WERI-Rb-1 (cell line): ENCODE results near the gene KSR2.
"Not testable (repeated sequence)": the region's sequence is repeated elsewhere in the genome, so short reads cannot be mapped to it uniquely, and the experiment has no call there.

Experiments used
- DNase-seq: peaks from one replicate; pipeline ENCODE4 v3.0.0-alpha.2; 2020
- H3K27ac ChIP-seq: fragments of 250-450 bp; sonication (Bioruptor Pico); 2 replicates; pipeline ENCODE4 v1.5.1; 2020; ENCODE audit warnings: mild to moderate bottlenecking, moderate library complexity
- H3K27me3 ChIP-seq: fragments of 250-450 bp; sonication (Bioruptor Pico); 2 replicates; pipeline ENCODE4 v1.5.1; 2021; ENCODE audit warnings: mild to moderate bottlenecking, low read depth, moderate library complexity; ENCODE audit not compliant: insufficient read depth, severe bottlenecking
- H3K36me3 ChIP-seq: fragments of 250-450 bp; sonication (Bioruptor Pico); 2 replicates; pipeline ENCODE4 v1.5.1; 2020; ENCODE audit warnings: mild to moderate bottlenecking, moderate library complexity
- H3K4me3 ChIP-seq: 2 replicates; pipeline ENCODE4 v1.5.1; 2011; ENCODE audit warnings: low read depth, mild to moderate bottlenecking, control low read depth, low read length
- H3K9me3 ChIP-seq: fragments of 250-450 bp; sonication (Bioruptor Pico); 2 replicates; pipeline ENCODE4 v1.5.1; 2021; ENCODE audit warnings: mild to moderate bottlenecking, moderate library complexity; ENCODE audit not compliant: severe bottlenecking
- TF ChIP-seq, protein P1 (sequence below): IDR thresholded peaks from 2 replicates; pipeline ENCODE4 v1.5.1; 2011; ENCODE audit warnings: low read depth, mild to moderate bottlenecking, control low read depth, inconsistent platforms, low read length

The KSR2 gene

DNA sequence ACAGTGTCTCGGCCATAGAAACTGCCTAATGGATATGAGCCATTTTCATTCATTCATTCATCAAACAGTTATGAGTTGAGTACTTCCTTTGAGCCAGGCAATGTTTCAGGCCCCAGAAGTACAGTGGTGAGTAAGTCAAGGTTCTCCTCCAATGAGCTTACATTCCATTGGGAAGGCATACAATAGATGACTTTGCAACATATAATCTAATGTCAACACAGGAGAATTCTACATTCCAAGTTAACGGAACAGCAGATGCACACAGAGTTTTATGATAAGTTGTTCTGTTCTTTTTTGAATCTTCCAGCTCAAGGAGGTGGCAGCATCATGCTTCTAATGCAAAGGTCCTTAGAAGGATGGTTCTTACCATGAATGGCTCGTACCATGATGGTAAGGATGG, 44.5 kb upstream of the KSR2 start:
- no peak overlapping the region for H3K4me3 ChIP-seq
- DNase-seq: no peak
- H3K27ac ChIP-seq: no peak overlapping the region
- no peaks in the 10 kb centered on the region for H3K9me3 ChIP-seq
- TF ChIP-seq, protein P1, sequence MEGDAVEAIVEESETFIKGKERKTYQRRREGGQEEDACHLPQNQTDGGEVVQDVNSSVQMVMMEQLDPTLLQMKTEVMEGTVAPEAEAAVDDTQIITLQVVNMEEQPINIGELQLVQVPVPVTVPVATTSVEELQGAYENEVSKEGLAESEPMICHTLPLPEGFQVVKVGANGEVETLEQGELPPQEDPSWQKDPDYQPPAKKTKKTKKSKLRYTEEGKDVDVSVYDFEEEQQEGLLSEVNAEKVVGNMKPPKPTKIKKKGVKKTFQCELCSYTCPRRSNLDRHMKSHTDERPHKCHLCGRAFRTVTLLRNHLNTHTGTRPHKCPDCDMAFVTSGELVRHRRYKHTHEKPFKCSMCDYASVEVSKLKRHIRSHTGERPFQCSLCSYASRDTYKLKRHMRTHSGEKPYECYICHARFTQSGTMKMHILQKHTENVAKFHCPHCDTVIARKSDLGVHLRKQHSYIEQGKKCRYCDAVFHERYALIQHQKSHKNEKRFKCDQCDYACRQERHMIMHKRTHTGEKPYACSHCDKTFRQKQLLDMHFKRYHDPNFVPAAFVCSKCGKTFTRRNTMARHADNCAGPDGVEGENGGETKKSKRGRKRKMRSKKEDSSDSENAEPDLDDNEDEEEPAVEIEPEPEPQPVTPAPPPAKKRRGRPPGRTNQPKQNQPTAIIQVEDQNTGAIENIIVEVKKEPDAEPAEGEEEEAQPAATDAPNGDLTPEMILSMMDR: no peak
- H3K36me3 ChIP-seq: peaks cover 12% of the 10 kb centered on the region
- no peaks in the 10 kb centered on the region for H3K27me3 ChIP-seq

DNA sequence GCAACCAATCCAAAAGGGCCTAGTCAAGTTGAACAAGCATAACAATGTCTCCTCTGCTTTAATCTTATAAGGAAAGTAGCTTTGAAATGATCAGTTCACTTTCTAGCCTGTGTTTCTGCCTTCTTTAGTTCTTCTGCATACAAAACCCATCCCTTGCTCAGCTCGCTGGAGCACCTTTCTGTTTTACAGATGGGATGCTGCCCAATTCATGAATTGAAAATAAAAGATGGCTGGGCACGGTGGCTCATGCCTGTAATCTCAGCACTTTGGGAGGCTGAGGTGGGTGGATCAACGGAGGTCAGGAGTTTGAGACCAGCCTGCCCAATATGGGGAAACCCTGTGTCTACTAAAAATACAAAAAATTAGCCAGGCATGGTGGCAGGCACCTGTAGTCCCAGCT, 43.2 kb upstream of the KSR2 start:
- peaks cover 3% of the 10 kb centered on the region for H3K36me3 ChIP-seq
- DNase-seq: no peak
- no peaks in the 10 kb centered on the region for H3K9me3 ChIP-seq
- no peak overlapping the region for H3K27ac ChIP-seq
- H3K4me3 ChIP-seq: no peak overlapping the region
- TF ChIP-seq, protein P1: no peak
- H3K27me3 ChIP-seq: no peaks in the 10 kb centered on the region

DNA sequence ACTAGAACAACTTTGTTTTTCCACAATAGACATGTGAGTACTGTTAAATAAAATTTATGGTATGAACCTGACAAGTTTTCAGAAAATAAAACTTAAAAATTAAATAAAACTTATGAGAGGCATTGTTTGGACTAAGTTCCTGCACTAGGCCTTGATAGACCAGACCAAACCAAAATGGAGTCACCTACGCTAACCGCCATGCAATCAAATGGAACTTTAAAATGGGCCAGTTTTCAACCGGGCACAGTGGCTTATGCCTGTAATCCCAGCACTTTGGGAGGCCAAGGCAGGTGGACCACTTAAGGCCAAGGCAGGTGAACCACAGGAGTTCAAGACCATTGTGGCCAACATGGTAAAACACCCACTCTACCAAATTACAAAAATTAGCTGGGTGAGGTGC, 42.6 kb upstream of the KSR2 start:
- no peak for DNase-seq
- Histone ChIP-seq H3K27me3 (no peaks in the 10 kb centered on the region), H3K27ac (no peak overlapping the region), H3K4me3 (no peak overlapping the region), H3K36me3 (no peaks in the 10 kb centered on the region), H3K9me3 (no peaks in the 10 kb centered on the region)
- TF ChIP-seq, protein P1: no peak

DNA sequence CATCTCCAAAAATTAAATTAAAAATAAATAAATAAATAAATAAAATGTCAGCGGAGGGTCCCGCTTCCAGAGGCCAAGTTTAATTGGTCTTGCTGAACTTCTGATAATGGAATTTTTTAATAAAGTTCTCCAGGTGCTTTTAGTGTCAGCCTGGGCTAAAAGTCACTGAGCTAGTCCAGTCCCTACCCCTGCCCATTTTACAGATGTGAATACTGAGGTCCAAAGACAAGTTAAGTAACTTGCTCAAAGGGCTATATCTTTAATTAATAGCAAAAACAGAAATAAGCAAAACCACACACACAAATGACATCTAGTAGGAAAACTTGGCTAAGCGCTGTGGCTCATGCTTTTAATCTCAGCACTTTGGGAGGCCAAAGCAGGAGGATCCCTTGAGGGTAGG, 42.1 kb upstream of the KSR2 start:
- Histone ChIP-seq H3K27ac (no peak overlapping the region), H3K9me3 (no peaks in the 10 kb centered on the region), H3K4me3 (no peak overlapping the region), H3K27me3 (no peaks in the 10 kb centered on the region), H3K36me3 (no peaks in the 10 kb centered on the region)
- TF ChIP-seq, protein P1: no peak
- DNase-seq: no peak

DNA sequence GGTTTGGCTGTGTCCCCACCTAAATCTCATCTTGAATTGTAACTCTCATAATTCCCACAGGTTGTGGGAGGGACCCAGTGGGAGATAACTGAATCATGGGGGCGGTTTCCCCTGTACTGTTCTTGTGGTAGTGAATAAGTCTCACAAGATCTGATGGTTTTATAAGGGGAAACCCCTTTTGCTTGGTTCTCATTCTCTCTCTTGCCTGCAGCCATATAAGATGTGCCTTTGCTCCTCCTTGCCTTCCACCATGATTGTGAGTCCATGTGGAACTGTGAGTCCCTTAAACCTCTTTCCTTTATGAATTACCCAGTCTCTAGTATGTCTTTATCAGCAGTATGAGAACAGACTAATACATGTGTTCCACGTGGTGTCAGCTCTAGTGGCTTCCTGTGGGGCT, 31.0 kb upstream of the KSR2 start:
- not testable (repeated sequence) for H3K4me3 ChIP-seq, H3K27me3 ChIP-seq, DNase-seq, H3K27ac ChIP-seq, H3K36me3 ChIP-seq, H3K9me3 ChIP-seq

DNA sequence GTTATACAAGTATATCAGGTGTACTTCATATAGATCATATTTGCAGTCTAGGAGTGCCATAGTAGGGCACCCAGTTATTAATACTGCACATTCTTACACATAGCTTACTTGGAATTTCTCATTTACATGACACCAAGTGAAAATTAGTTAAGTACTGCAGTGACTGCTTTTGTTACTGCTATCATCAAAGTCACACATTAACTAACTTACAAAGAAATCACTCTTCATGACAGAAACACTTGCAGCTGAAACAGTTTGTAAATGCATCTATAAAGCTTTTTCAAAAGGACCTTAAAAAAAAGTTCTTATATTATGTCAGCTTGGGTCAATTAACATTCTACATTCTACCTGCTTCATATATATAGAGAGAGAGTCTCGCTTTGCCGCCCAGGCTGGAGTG, 29.9 kb upstream of the KSR2 start:
- no peak overlapping the region for H3K27ac ChIP-seq
- no peaks in the 10 kb centered on the region for H3K9me3 ChIP-seq
- no peaks in the 10 kb centered on the region for H3K36me3 ChIP-seq
- TF ChIP-seq, protein P1: no peak
- DNase-seq: no peak
- H3K27me3 ChIP-seq: no peaks in the 10 kb centered on the region
- H3K4me3 ChIP-seq: no peak overlapping the region
